Measurements from ENCODE around the gene EIF4G1. TPM values are rescaled to one million over a fixed set of nuclear protein-coding genes. Genes with fewer than 3 reads are reported as not detected.

The EIF4G1 gene
- polyA plus RNA-seq, 1 donor from 2014 or later = 66.9 TPM

DNA sequence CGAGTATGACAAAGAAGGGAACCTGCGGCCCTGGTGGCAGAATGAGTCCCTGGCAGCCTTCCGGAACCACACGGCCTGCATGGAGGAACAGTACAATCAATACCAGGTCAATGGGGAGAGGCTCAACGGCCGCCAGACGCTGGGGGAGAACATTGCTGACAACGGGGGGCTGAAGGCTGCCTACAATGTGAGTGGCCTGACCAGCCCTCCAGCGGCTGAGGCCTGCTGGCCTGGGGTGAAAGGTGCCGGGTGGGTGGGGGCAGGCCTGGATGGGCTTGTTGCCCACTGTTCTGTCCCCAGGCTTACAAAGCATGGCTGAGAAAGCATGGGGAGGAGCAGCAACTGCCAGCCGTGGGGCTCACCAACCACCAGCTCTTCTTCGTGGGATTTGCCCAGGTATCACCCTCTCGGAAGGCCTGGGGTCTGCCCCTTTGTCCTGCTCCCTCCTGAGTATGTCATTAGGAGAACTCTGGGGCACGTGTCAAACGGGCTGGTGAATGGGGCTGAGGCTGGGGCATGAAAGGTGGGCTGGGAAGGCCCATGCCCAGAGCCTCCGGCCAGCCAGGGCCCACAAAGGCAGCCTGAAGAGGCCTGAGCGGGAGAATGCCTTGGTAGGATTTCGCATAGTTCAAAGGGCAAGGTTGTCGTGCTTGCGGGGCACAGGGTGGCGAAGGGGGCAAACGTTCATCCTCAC is 23.2 kb upstream of the EIF4G1 start:
- Histone ChIP-seq H3K4me3 (ENCODE audit: low read length) (no peak overlapping the region), H3K9me3 (ENCODE audit: low read length) (no peaks in the 10 kb centered on the region), H3K27ac (ENCODE audit: low read length) (no peak overlapping the region), H3F3A (ENCODE audit: insufficient read depth, low read length, poor library complexity, severe bottlenecking) (no peaks in the 10 kb centered on the region), H4K20me1 (ENCODE audit: insufficient read depth) (no peaks in the 10 kb centered on the region), H3K27me3 (ENCODE audit: insufficient read depth, low read depth, low read length) (no peaks in the 10 kb centered on the region), H3K36me3 (ENCODE audit: insufficient read depth, low read length) (no peaks in the 10 kb centered on the region), H3K4me2 (ENCODE audit: low read length) (no peak overlapping the region), H2AFZ (ENCODE audit: low read depth, low read length) (no peak overlapping the region), H3K9ac (ENCODE audit: low read length) (no peak overlapping the region), H3K9me2 (ENCODE audit: insufficient read depth, low read length) (no peaks in the 10 kb centered on the region), H3K79me2 (replicated peaks; ENCODE audit: insufficient read depth, low read length) (no peaks in the 10 kb centered on the region)
- TF ChIP-seq, protein P1, sequence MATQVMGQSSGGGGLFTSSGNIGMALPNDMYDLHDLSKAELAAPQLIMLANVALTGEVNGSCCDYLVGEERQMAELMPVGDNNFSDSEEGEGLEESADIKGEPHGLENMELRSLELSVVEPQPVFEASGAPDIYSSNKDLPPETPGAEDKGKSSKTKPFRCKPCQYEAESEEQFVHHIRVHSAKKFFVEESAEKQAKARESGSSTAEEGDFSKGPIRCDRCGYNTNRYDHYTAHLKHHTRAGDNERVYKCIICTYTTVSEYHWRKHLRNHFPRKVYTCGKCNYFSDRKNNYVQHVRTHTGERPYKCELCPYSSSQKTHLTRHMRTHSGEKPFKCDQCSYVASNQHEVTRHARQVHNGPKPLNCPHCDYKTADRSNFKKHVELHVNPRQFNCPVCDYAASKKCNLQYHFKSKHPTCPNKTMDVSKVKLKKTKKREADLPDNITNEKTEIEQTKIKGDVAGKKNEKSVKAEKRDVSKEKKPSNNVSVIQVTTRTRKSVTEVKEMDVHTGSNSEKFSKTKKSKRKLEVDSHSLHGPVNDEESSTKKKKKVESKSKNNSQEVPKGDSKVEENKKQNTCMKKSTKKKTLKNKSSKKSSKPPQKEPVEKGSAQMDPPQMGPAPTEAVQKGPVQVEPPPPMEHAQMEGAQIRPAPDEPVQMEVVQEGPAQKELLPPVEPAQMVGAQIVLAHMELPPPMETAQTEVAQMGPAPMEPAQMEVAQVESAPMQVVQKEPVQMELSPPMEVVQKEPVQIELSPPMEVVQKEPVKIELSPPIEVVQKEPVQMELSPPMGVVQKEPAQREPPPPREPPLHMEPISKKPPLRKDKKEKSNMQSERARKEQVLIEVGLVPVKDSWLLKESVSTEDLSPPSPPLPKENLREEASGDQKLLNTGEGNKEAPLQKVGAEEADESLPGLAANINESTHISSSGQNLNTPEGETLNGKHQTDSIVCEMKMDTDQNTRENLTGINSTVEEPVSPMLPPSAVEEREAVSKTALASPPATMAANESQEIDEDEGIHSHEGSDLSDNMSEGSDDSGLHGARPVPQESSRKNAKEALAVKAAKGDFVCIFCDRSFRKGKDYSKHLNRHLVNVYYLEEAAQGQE (IDR thresholded peaks at IDR 0.05; ENCODE audit: borderline replicate concordance) = no peak
- TF ChIP-seq EZH2 (IDR thresholded peaks at IDR 0.05; ENCODE audit: borderline replicate concordance, insufficient read depth, low read length, poor library complexity, severe bottlenecking) = no peak
- no peak for TF ChIP-seq SMC3 (conservative IDR thresholded peaks at IDR 0.05; ENCODE audit: poor library complexity)
- TF ChIP-seq TAF1 (IDR thresholded peaks at IDR 0.05; ENCODE audit: low read depth) = no peak
- TF ChIP-seq MXI1 (conservative IDR thresholded peaks at IDR 0.05; ENCODE audit: poor library complexity, severe bottlenecking) = no peak
- no peak for TF ChIP-seq RAD21 (conservative IDR thresholded peaks at IDR 0.05)
- no peak for TF ChIP-seq EP300 (conservative IDR thresholded peaks at IDR 0.05; ENCODE audit: poor library complexity, severe bottlenecking)
- TF ChIP-seq, protein P2, sequence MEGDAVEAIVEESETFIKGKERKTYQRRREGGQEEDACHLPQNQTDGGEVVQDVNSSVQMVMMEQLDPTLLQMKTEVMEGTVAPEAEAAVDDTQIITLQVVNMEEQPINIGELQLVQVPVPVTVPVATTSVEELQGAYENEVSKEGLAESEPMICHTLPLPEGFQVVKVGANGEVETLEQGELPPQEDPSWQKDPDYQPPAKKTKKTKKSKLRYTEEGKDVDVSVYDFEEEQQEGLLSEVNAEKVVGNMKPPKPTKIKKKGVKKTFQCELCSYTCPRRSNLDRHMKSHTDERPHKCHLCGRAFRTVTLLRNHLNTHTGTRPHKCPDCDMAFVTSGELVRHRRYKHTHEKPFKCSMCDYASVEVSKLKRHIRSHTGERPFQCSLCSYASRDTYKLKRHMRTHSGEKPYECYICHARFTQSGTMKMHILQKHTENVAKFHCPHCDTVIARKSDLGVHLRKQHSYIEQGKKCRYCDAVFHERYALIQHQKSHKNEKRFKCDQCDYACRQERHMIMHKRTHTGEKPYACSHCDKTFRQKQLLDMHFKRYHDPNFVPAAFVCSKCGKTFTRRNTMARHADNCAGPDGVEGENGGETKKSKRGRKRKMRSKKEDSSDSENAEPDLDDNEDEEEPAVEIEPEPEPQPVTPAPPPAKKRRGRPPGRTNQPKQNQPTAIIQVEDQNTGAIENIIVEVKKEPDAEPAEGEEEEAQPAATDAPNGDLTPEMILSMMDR (IDR thresholded peaks at IDR 0.05; ENCODE audit: poor library complexity, severe bottlenecking) = no peak
- TF ChIP-seq POLR2AphosphoS5 (IDR thresholded peaks at IDR 0.05) = no peak

- H3K4me2 ChIP-seq (ENCODE audit: low read length) = no peak overlapping the region
- no peaks in the 10 kb centered on the region for H3K9me2 ChIP-seq (ENCODE audit: insufficient read depth, low read length)
- H3K79me2 ChIP-seq (replicated peaks; ENCODE audit: insufficient read depth, low read length) = no peaks in the 10 kb centered on the region
- H3K36me3 ChIP-seq (ENCODE audit: insufficient read depth, low read length) = no peaks in the 10 kb centered on the region
- H2AFZ ChIP-seq (ENCODE audit: low read depth, low read length) = no peak overlapping the region
- TF ChIP-seq RAD21 (conservative IDR thresholded peaks at IDR 0.05) (no peak), TAF1 (IDR thresholded peaks at IDR 0.05; ENCODE audit: low read depth) (no peak), EZH2 (IDR thresholded peaks at IDR 0.05; ENCODE audit: borderline replicate concordance, insufficient read depth, low read length, poor library complexity, severe bottlenecking) (no peak), EP300 (conservative IDR thresholded peaks at IDR 0.05; ENCODE audit: poor library complexity, severe bottlenecking) (no peak), POLR2AphosphoS5 (IDR thresholded peaks at IDR 0.05) (no peak), MXI1 (conservative IDR thresholded peaks at IDR 0.05; ENCODE audit: poor library complexity, severe bottlenecking) (no peak), SMC3 (conservative IDR thresholded peaks at IDR 0.05; ENCODE audit: poor library complexity) (no peak)
- TF ChIP-seq, protein P1 (IDR thresholded peaks at IDR 0.05; ENCODE audit: borderline replicate concordance) = no peak
- TF ChIP-seq, protein P2 (IDR thresholded peaks at IDR 0.05; ENCODE audit: poor library complexity, severe bottlenecking) = no peak
- H4K20me1 ChIP-seq (ENCODE audit: insufficient read depth) = no peaks in the 10 kb centered on the region
- no peak overlapping the region for H3K4me3 ChIP-seq (ENCODE audit: low read length)
- no peak overlapping the region for H3K9ac ChIP-seq (ENCODE audit: low read length)
- H3K9me3 ChIP-seq (ENCODE audit: low read length) = no peaks in the 10 kb centered on the region
- no peak overlapping the region for H3K27ac ChIP-seq (ENCODE audit: low read length)
- H3F3A ChIP-seq (ENCODE audit: insufficient read depth, low read length, poor library complexity, severe bottlenecking) = no peaks in the 10 kb centered on the region
- no peaks in the 10 kb centered on the region for H3K27me3 ChIP-seq (ENCODE audit: insufficient read depth, low read depth, low read length)
These were observed 22.5 kb upstream of the EIF4G1 start for GRCh38 chr3:184291738-184292445.

Measured in neural cell (in vitro differentiated cells).